Vagina (tissue), 2 donors: ENCODE data around the gene CACTIN. TPM values are rescaled to one million over a fixed set of nuclear protein-coding genes. Genes with fewer than 3 reads are reported as not detected.

Experiments used
- DNase-seq, 2 donors: peaks; one replicate each; pipeline ENCODE4 v3.0.0-alpha.2; 2017; ENCODE audit errors: extremely low spot score in 2 of 2
- H3K27ac ChIP-seq: fragments of 200-600 bp; sonication (generic); one replicate; pipeline ENCODE4 v1.5.1; 2019
- H3K27me3 ChIP-seq: fragments of 200-600 bp; sonication (generic); one replicate; pipeline ENCODE4 v1.5.1; 2019
- H3K36me3 ChIP-seq, 2 donors: fragments of 200-600 bp; sonication (generic); one replicate each; pipeline ENCODE4 v1.5.1; 2017 to 2019
- H3K4me1 ChIP-seq: fragments of 200-600 bp; sonication (generic); one replicate; pipeline ENCODE4 v1.5.1; 2019
- H3K4me3 ChIP-seq, 2 donors: fragments of 200-600 bp; sonication (generic); 1 replicate in 1 of 2; 2 replicates in 1 of 2; pipeline ENCODE4 v1.5.1; 2016 to 2019
- H3K9me3 ChIP-seq: fragments of 200-600 bp; sonication (generic); one replicate; pipeline ENCODE4 v1.5.1; 2019
- POLR2A ChIP-seq, 2 donors: fragments of 450-650 bp; IDR thresholded peaks; one replicate each; pipeline ENCODE4 v1.6.1; 2017; ENCODE audit warnings: antibody characterized with exemption in 2 of 2, mild to moderate bottlenecking in 2 of 2, moderate library complexity in 2 of 2
- POLR2AphosphoS5 ChIP-seq, 2 donors: sonication (generic); formaldehyde crosslinking; IDR thresholded peaks; one replicate each; pipeline ENCODE4 v1.9.0; 2017; ENCODE audit warnings: antibody characterized with exemption in 2 of 2, mild to moderate bottlenecking in 2 of 2, low read depth in 1 of 2; ENCODE audit not compliant: insufficient read depth in 1 of 2
- intact Hi-C: fragments of 100-400 bp; cut with DNase I; formaldehyde crosslinking; loops from one replicate; pipeline ENCODE4 v1.15.1; 2023
- total RNA-seq: library from RNA; depleted of rRNA; stranded (reverse); fragments of >200 nt; gene quantifications from one replicate; pipeline ENCODE4 v1.2.3, GENCODE V29; 2016
- TF ChIP-seq, protein P1 (sequence below), 3 experiments: fragments of 450-650 bp in 2 of 3; fragments of 200-600 bp in 1 of 3; sonication (generic) in 1 of 3; IDR thresholded peaks; one replicate each; pipeline ENCODE4 v1.5.1; 2017 to 2019; ENCODE audit warnings: antibody characterized with exemption in 3 of 3, mild to moderate bottlenecking in 2 of 3, moderate library complexity in 2 of 3

Gene CACTIN
- total RNA-seq, 1 donor from 2014 or later: 36.3 TPM

DNA sequence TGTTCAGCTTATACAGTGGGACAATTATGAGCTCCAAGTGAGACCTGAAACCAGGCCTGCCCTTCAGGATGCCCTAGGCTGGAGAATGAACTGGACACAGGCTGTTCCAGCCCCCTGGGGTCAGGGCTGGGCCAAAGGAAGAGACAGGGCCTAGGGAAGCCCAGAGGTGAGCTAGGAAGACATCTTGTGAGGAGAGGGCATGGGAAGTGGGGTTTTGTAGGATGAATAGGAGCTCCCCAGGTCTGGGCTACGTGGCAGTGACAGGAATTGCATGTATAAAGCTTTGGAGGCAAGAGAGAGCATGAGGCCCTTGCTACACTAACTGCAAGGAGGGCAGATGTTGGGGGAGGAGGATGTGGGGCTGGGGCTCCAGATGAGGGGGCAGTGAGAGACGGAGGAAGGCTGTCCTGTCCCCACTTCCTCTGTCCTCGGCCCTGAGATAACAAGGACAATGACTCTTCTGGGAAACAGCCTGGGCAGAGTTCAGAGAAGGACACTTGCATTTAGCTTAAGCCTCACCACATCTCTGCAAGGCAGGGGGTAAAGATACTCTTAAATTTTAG is 18.4 kb downstream of the CACTIN start:
- Histone ChIP-seq H3K4me1 (peaks cover 53% of the 10 kb centered on the region), H3K27me3 (no peaks in the 10 kb centered on the region), H3K36me3 (peaks cover 0 to 24% of the 10 kb centered on the region in 2 donors), H3K27ac (peak overlapping the region; percentile 80), H3K9me3 (no peaks in the 10 kb centered on the region), H3K4me3 (peak overlapping the region in 1 of 2 donors; percentile 62)
- intact Hi-C loops: no loop called here
- TF ChIP-seq POLR2A (IDR thresholded peaks at IDR 0.05) (no peak), POLR2AphosphoS5 (IDR thresholded peaks at IDR 0.05; ENCODE audit: insufficient read depth in 1 of 2, low read depth in 1 of 2) (no peak)
- TF ChIP-seq, protein P1, sequence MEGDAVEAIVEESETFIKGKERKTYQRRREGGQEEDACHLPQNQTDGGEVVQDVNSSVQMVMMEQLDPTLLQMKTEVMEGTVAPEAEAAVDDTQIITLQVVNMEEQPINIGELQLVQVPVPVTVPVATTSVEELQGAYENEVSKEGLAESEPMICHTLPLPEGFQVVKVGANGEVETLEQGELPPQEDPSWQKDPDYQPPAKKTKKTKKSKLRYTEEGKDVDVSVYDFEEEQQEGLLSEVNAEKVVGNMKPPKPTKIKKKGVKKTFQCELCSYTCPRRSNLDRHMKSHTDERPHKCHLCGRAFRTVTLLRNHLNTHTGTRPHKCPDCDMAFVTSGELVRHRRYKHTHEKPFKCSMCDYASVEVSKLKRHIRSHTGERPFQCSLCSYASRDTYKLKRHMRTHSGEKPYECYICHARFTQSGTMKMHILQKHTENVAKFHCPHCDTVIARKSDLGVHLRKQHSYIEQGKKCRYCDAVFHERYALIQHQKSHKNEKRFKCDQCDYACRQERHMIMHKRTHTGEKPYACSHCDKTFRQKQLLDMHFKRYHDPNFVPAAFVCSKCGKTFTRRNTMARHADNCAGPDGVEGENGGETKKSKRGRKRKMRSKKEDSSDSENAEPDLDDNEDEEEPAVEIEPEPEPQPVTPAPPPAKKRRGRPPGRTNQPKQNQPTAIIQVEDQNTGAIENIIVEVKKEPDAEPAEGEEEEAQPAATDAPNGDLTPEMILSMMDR (IDR thresholded peaks at IDR 0.05): no peak
- DNase-seq: no peak

DNA sequence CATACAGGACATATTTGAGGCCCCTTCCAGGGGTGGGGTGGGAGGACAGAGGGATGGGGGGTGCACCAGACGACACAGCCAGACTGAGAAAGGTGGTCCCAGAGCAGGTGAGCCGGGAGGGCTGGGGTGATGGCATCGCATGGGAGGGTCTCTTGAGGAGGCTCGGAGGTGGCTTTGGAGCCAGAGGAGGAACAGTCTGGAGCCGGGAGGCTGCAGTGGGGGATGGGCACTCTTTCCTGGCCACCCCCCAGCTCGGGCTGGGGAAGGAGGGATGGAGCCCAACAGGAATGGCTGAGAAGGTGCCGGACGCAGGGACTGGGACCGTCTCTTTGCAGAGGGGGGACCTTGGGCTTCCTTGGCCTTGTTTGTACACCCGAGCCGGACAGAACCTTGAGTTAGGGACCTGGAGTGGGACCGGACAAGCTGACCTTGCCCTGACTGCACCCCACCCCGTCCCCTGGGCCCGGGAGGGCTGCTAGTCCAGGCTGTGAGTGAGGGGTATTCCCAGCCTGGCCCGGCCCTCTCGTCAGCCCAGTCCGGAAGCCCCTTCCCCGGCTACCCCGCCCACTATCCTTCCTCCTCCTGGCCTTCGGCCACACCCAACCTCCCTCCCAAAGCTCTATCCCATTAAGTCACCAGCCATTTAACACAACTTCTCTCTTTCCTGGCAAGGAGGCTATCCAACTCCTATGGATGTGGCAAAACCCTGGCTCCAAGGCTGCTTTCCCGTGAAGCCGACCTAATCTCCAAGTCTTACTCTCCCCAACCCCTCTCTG is 19.1 kb downstream of the CACTIN start:
- H3K36me3 ChIP-seq: peaks cover 0 to 19% of the 10 kb centered on the region in 2 donors
- TF ChIP-seq, protein P1 (IDR thresholded peaks at IDR 0.05): no peak
- TF ChIP-seq POLR2A (IDR thresholded peaks at IDR 0.05) (no peak), POLR2AphosphoS5 (IDR thresholded peaks at IDR 0.05; ENCODE audit: insufficient read depth in 1 of 2, low read depth in 1 of 2) (peak in 1 of 2 donors; percentile 23)
- peak overlapping the region; percentile 49 to 62 for H3K4me3 ChIP-seq
- H3K27me3 ChIP-seq: no peaks in the 10 kb centered on the region
- no peak for DNase-seq
- no peaks in the 10 kb centered on the region for H3K9me3 ChIP-seq
- peaks cover 55% of the 10 kb centered on the region for H3K4me1 ChIP-seq
- peak overlapping the region; percentile 80 for H3K27ac ChIP-seq
- intact Hi-C loops: no loop called here

DNA sequence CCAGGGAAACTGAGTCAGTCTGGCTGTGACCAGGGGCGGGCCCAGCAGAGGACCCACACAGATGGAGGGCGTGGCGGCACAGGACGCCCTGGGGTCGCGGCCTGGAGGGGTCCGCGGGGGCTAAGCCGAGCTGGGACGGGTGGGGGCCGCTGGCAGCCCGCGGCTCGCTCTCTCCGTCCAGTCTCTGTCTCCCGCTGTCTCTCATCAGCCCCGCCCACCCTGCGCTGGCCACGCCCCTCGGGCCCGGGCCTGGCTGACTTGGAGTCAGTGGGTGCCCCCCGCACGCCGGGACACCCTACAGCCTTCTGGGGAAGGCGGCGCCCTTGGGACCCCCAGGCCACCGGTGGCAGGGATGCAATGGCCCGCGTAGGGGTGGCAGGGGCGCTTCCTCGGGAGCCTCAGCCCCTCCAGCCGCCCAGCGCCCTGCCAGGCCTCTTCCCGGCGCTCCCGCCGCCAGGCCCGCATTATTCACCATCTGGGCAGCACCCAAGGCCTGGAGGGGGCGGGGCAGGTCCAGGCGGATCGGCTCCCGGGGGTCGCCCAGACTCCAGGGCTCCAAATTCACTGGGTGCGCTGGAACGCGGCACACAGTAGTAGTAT is 19.8 kb downstream of the CACTIN start, which contains the start of gene TBXA2R:
Gene TBXA2R, minus strand, starts transcription at position 186 of the 600 bp plus-strand sequence. CDS start 6,241 bp downstream, outside the sequence.
- H3K4me1 ChIP-seq: peaks cover 55% of the 10 kb centered on the region
- H3K9me3 ChIP-seq: no peaks in the 10 kb centered on the region
- intact Hi-C loops: no loop called here
- H3K36me3 ChIP-seq: peaks cover 0 to 12% of the 10 kb centered on the region in 2 donors
- peak in 1 of 2 donors; percentile 35 for TF ChIP-seq POLR2A (IDR thresholded peaks at IDR 0.05)
- TF ChIP-seq POLR2AphosphoS5 (IDR thresholded peaks at IDR 0.05; ENCODE audit: insufficient read depth in 1 of 2, low read depth in 1 of 2): peak in 1 of 2 donors; percentile 89
- TF ChIP-seq, protein P1 (IDR thresholded peaks at IDR 0.05): no peak
- H3K27me3 ChIP-seq: no peaks in the 10 kb centered on the region
- DNase-seq: no peak
- H3K4me3 ChIP-seq: peak within 1 kb of the TSS; percentile 49 to 62
- H3K27ac ChIP-seq: peak within 1 kb of the TSS; percentile 80

DNA sequence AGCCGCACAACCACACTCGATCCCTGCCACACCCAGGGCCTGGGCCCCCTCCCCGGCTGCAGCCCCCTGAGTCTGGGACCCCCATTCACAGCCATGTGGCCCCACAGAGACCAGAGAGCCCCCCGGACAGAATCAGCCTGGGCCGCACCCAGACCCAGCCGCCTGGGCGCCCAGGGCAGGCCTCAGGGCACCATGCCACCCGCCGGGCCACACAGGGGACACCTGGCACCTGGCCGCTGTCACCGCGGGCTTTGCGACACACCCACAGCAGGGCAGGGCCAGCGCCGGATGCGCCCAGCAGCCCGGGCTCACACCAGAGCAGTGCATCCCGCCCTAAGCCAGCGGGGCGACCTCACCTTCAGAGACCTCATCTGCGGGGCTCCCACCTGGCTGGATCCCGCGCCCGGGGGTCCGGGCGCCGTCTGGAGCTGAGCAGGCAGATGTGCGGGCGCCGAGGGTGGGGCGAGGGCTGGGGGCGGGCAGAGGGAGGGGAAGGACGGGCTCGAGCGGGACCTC is 20.4 kb downstream of the CACTIN start:
- H3K27me3 ChIP-seq: no peaks in the 10 kb centered on the region
- H3K27ac ChIP-seq: peak overlapping the region; percentile 80
- no peak for DNase-seq
- no peak for TF ChIP-seq POLR2A (IDR thresholded peaks at IDR 0.05)
- TF ChIP-seq, protein P1 (IDR thresholded peaks at IDR 0.05): no peak
- TF ChIP-seq POLR2AphosphoS5 (IDR thresholded peaks at IDR 0.05; ENCODE audit: insufficient read depth in 1 of 2, low read depth in 1 of 2): no peak
- peaks cover 0 to 6% of the 10 kb centered on the region in 2 donors for H3K36me3 ChIP-seq
- H3K4me1 ChIP-seq: peaks cover 55% of the 10 kb centered on the region
- no peaks in the 10 kb centered on the region for H3K9me3 ChIP-seq
- intact Hi-C loops: no loop called here
- H3K4me3 ChIP-seq: peak overlapping the region; percentile 49 to 62
